GM12878 (cell line): ENCODE data around the gene KCNMB4. TPM values are rescaled to one million over a fixed set of nuclear protein-coding genes. Genes with fewer than 3 reads are reported as not detected.

ENCODE experiments used
- ATAC-seq: fragments of 200-7000 bp; cut with Tn5 transposase; 3 replicates; pipeline ENCODE4 v1.9.1; 2020; ENCODE audit warnings: mild to moderate bottlenecking, moderate library complexity
- BruUV-seq: library from RNA; stranded (reverse); fragments of 400-500 nt; replicated peaks from 2 replicates; lab custom pipeline; 2021; lab: Mats Ljungman, UMichigan
- CTCF ChIA-PET: fragments of 300-600 bp; sonication (Branson Sonifier 250); formaldehyde crosslinking; extraction: SDS; loops from one replicate; lab custom pipeline; 2021; ENCODE audit warnings: inconsistent platforms; lab: Yijun Ruan, JAX
- POLR2A ChIA-PET: fragments of 350-600 bp; formaldehyde crosslinking; extraction: SDS; loops from one replicate; lab custom pipeline; 2021; ENCODE audit warnings: inconsistent platforms; lab: Charles Lee
- RAD21 ChIA-PET: fragments of 300-600 bp; sonication (Branson Sonifier 250); formaldehyde crosslinking; loops from one replicate; lab custom pipeline; 2023; ENCODE audit warnings: antibody characterized with exemption; ENCODE audit not compliant: unreplicated experiment; lab: Charles Lee
- SMC1A ChIA-PET: fragments of 300-600 bp; sonication (Branson Sonifier 250); formaldehyde crosslinking; loops from one replicate; lab custom pipeline; 2023; ENCODE audit not compliant: unreplicated experiment, uncharacterized antibody; lab: Charles Lee
- DNase-seq: peaks from one replicate; pipeline ENCODE4 v3.0.0-alpha.2; 2011; ENCODE audit warnings: low read depth, low spot score
- FAIRE-seq: peaks from 3 replicates; lab custom pipeline; 2011; peaks lifted over from hg19 to GRCh38; lab: Jason Lieb, UNC
- H2AFZ ChIP-seq: 2 replicates; pipeline ENCODE4 v1.6.0; 2011; ENCODE audit warnings: low read depth, low read length, control low read depth; ENCODE audit not compliant: control insufficient read depth
- H3K27ac ChIP-seq: 2 replicates; pipeline ENCODE4 v1.5.1; 2011; ENCODE audit warnings: control low read depth; ENCODE audit not compliant: control insufficient read depth, insufficient read depth
- H3K27me3 ChIP-seq, 2 experiments: replicated peaks in 1 of 2; 2 replicates each; pipeline versions ENCODE4 v1.6.0 to v1.6.1; 2011; ENCODE audit warnings: low read length in 1 of 2; ENCODE audit not compliant: control insufficient read depth in 2 of 2, insufficient read depth in 2 of 2
- H3K36me3 ChIP-seq, 2 experiments: 2 replicates each; pipeline ENCODE4 v1.5.1; 2011; ENCODE audit warnings: low read length in 1 of 2; ENCODE audit not compliant: control insufficient read depth in 2 of 2, insufficient read depth in 2 of 2
- H3K4me1 ChIP-seq: 2 replicates; pipeline ENCODE4 v1.6.1; 2011; ENCODE audit warnings: mild to moderate bottlenecking, low read length, moderate library complexity, mixed read lengths; ENCODE audit not compliant: control insufficient read depth, insufficient read depth
- H3K4me2 ChIP-seq: 2 replicates; pipeline ENCODE4 v1.6.0; 2011; ENCODE audit warnings: control low read depth; ENCODE audit not compliant: control insufficient read depth, insufficient read depth
- H3K4me3 ChIP-seq: fragments of 200-600 bp; sonication (generic); 2 replicates; pipeline ENCODE4 v1.5.1; 2016
- H3K79me2 ChIP-seq: 2 replicates; pipeline ENCODE4 v1.6.0; 2011; ENCODE audit warnings: low read length; ENCODE audit not compliant: control insufficient read depth, insufficient read depth
- H3K9ac ChIP-seq: 2 replicates; pipeline ENCODE4 v1.8.0; 2011; ENCODE audit warnings: low read length, control low read depth, mixed read lengths; ENCODE audit not compliant: control insufficient read depth, insufficient read depth
- H3K9me3 ChIP-seq: replicated peaks from 3 replicates; pipeline ENCODE4 v1.5.1; 2011; ENCODE audit warnings: mild to moderate bottlenecking, low read length; ENCODE audit not compliant: control insufficient read depth, insufficient read depth
- H4K20me1 ChIP-seq: 2 replicates; pipeline ENCODE4 v1.6.0; 2011; ENCODE audit not compliant: control insufficient read depth, insufficient read depth
- CBX5 ChIP-seq: sonication (generic); IDR thresholded peaks from 2 replicates; pipeline ENCODE4 v1.6.1; 2016; ENCODE audit warnings: low read depth, moderate library complexity, mild to moderate bottlenecking, inconsistent platforms
- CEBPB ChIP-seq, 2 experiments: fragments of 150-350 bp in 1 of 2; IDR thresholded peaks; 2 replicates each; pipeline ENCODE4 v1.6.1; 2012 to 2014; ENCODE audit warnings: low read depth in 2 of 2, low read length in 2 of 2, borderline replicate concordance in 1 of 2, inconsistent platforms in 1 of 2
- ESRRA ChIP-seq: IDR thresholded peaks from 2 replicates; pipeline ENCODE4 v1.6.1; 2012; ENCODE audit warnings: mild to moderate bottlenecking, low read length, improper control_type of control experiment
- HDAC6 ChIP-seq: fragments of 200-600 bp; sonication (generic); IDR thresholded peaks from one replicate; pipeline ENCODE4 v1.8.0; 2017; ENCODE audit warnings: antibody characterized with exemption; ENCODE audit not compliant: unreplicated experiment
- JUNB ChIP-seq: IDR thresholded peaks from 2 replicates; pipeline ENCODE4 v1.6.1; 2016; ENCODE audit warnings: antibody characterized with exemption, mild to moderate bottlenecking
- NR2C2 ChIP-seq: IDR thresholded peaks from 2 replicates; pipeline ENCODE4 v1.6.1; 2011; ENCODE audit warnings: borderline replicate concordance, low read depth; ENCODE audit not compliant: control insufficient read depth, insufficient read length
- TARDBP ChIP-seq: IDR thresholded peaks from 2 replicates; pipeline ENCODE4 v1.6.1; 2016; ENCODE audit warnings: borderline replicate concordance
- WGBS: methylation state at CpG from one replicate; pipeline ENCODE4 v1.1.6; 2016; ENCODE audit warnings: low lambda C conversion rate; ENCODE audit not compliant: insufficient replicate concordance, insufficient coverage; ENCODE audit errors: missing lambda C conversion rate; 5-methylcytosine and 5-hydroxymethylcytosine counted together
- in situ Hi-C: fragments of 300-500 bp; cut with MboI; formaldehyde crosslinking; loops from 9 replicates; pipeline ENCODE4 v1.14.3; 2018; ENCODE audit warnings: mixed read lengths
- intact Hi-C: fragments of 100-400 bp; cut with micrococcal nuclease; formaldehyde crosslinking; loops from one replicate; pipeline ENCODE4 v1.14.2; 2022; ENCODE audit not compliant: unreplicated experiment
- polyA plus RNA-seq, 11 experiments: library from polyadenylated mRNA; depleted of rRNA in 4 of 11; unstranded in 6 of 11; stranded (reverse) in 5 of 11; fragments of >200 nt; fragmentation: Nextera tagmentation in 4 of 11; fragmentation: Illumina TruSeq in 1 of 11; extraction: Ambion mirVana in 4 of 11; extraction: Trizol in 1 of 11; gene quantifications; 1 replicate in 1 of 11; 2 replicates in 10 of 11; pipeline versions ENCODE4 v1.2.1 to v1.2.3, GENCODE V29; 2011 to 2016; ENCODE audit warnings: inconsistent platforms in 2 of 11, missing spikeins in 2 of 11, low read depth in 1 of 11
- total RNA-seq, 4 experiments: library from RNA; depleted of rRNA in 3 of 4; stranded (reverse); fragments of >200 nt in 3 of 4; fragmentation: Illumina TruSeq in 1 of 4; extraction: Trizol in 1 of 4; gene quantifications; 2 replicates each; pipeline versions ENCODE4 v1.2.1 to v1.2.3, GENCODE V29; 2013 to 2021
- TF ChIP-seq, protein P1 (sequence below): IDR thresholded peaks from 2 replicates; pipeline ENCODE4 v1.6.1; 2012; ENCODE audit warnings: improper control_type of control experiment, low read depth, low read length; ENCODE audit not compliant: insufficient replicate concordance
- TF ChIP-seq, protein P2 (sequence below): fragments of 150-350 bp; IDR thresholded peaks from 2 replicates; pipeline ENCODE4 v1.6.1; 2014; ENCODE audit warnings: mild to moderate bottlenecking, low read depth, low read length

The KCNMB4 gene
- total and polyA plus RNA-seq, 10 of the 15 experiments (the other 5 are each of a cell fraction or from before 2014, with no cell fraction given) = 0.06 to 0.37 (median 0.16) TPM; not detected in 2

DNA sequence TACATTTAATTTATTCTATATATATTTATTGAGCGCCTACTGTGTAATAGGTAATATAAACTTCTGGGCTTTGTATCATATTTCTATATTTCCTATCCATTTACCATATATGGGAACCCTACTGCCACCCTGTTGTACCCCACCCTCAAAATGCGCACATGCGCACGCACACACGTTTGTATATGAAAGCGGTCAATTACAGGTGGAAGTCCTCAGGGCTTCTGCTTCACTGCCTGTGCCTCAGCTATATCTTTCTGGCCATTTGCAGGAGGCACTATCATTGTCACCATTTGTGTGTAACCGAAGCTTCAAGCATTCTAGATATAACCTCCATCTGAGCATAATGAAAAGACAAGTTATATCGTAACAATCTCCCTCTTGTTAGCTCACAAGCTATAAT is 31.3 kb upstream of the KCNMB4 start (continued):
- TF ChIP-seq ESRRA (no peak), JUNB (no peak)
- TF ChIP-seq, protein P1, sequence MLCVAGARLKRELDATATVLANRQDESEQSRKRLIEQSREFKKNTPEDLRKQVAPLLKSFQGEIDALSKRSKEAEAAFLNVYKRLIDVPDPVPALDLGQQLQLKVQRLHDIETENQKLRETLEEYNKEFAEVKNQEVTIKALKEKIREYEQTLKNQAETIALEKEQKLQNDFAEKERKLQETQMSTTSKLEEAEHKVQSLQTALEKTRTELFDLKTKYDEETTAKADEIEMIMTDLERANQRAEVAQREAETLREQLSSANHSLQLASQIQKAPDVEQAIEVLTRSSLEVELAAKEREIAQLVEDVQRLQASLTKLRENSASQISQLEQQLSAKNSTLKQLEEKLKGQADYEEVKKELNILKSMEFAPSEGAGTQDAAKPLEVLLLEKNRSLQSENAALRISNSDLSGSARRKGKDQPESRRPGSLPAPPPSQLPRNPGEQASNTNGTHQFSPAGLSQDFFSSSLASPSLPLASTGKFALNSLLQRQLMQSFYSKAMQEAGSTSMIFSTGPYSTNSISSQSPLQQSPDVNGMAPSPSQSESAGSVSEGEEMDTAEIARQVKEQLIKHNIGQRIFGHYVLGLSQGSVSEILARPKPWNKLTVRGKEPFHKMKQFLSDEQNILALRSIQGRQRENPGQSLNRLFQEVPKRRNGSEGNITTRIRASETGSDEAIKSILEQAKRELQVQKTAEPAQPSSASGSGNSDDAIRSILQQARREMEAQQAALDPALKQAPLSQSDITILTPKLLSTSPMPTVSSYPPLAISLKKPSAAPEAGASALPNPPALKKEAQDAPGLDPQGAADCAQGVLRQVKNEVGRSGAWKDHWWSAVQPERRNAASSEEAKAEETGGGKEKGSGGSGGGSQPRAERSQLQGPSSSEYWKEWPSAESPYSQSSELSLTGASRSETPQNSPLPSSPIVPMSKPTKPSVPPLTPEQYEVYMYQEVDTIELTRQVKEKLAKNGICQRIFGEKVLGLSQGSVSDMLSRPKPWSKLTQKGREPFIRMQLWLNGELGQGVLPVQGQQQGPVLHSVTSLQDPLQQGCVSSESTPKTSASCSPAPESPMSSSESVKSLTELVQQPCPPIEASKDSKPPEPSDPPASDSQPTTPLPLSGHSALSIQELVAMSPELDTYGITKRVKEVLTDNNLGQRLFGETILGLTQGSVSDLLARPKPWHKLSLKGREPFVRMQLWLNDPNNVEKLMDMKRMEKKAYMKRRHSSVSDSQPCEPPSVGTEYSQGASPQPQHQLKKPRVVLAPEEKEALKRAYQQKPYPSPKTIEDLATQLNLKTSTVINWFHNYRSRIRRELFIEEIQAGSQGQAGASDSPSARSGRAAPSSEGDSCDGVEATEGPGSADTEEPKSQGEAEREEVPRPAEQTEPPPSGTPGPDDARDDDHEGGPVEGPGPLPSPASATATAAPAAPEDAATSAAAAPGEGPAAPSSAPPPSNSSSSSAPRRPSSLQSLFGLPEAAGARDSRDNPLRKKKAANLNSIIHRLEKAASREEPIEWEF = no peak

DNA sequence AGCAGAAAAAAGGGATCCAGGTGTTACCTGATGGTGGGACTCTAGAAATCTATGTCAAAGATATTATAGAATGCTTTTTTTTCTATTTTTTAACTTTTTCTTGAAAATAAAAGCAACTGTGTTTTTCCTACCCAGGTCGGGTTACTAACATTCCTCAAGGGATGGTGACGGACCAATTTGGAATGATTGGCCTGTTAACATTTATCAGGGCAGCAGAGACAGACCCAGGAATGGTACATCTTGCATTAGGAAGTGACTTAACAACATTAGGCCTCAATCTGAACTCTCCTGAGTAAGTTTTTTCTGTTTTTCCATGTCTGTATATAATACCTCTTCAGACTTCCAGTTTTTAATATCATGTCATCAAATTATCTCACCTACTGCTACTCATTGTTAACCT is 27.6 kb upstream of the KCNMB4 start:
- ChIA-PET RAD21 (no interaction called here), POLR2A (no interaction called here), CTCF (no interaction called here), SMC1A (interaction anchor here (1.1 kb wide), 1 partner anchor 93 kb away, joined by 4 read pairs; no protein-coding TSS in a partner anchor)
- H3K9ac ChIP-seq = no peak overlapping the region
- intact Hi-C loops (no loop called here), in situ Hi-C loops (no loop called here)
- 97% methylated on average over 2 of the region's 2 CpGs for WGBS
- no peak overlapping the region for H2AFZ ChIP-seq
- DNase-seq (no peak), FAIRE-seq (no peak), ATAC-seq (no peak)
- no peak overlapping the region for H3K4me2 ChIP-seq
- TF ChIP-seq CBX5 (no peak), NR2C2 (no peak), HDAC6 (no peak), CEBPB (IDR thresholded peaks at IDR 0.05; ENCODE audit: borderline replicate concordance in 1 of 2, low read depth in 2 of 2, low read length in 2 of 2) (no peak), TARDBP (no peak)
- TF ChIP-seq, protein P2, sequence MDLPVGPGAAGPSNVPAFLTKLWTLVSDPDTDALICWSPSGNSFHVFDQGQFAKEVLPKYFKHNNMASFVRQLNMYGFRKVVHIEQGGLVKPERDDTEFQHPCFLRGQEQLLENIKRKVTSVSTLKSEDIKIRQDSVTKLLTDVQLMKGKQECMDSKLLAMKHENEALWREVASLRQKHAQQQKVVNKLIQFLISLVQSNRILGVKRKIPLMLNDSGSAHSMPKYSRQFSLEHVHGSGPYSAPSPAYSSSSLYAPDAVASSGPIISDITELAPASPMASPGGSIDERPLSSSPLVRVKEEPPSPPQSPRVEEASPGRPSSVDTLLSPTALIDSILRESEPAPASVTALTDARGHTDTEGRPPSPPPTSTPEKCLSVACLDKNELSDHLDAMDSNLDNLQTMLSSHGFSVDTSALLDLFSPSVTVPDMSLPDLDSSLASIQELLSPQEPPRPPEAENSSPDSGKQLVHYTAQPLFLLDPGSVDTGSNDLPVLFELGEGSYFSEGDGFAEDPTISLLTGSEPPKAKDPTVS = no peak
- H3K36me3 ChIP-seq = peaks cover 0 to 28% of the 10 kb centered on the region in 2 experiments; a peak in 3 of 4 replicates
- H3K79me2 ChIP-seq = no peaks in the 10 kb centered on the region
- H4K20me1 ChIP-seq = no peaks in the 10 kb centered on the region
- no peak overlapping the region for H3K4me3 ChIP-seq
- H3K27ac ChIP-seq = no peak overlapping the region
- no peaks in the 10 kb centered on the region for H3K9me3 ChIP-seq
- no peaks in the 10 kb centered on the region for H3K27me3 ChIP-seq
- H3K4me1 ChIP-seq = no peaks in the 10 kb centered on the region
- BruUV-seq = no TSS peak
